ENCODE data around the gene RPS10. TPM values are rescaled to one million over a fixed set of nuclear protein-coding genes. Genes with fewer than 3 reads are reported as not detected.

The RPS10 gene
- total RNA-seq, 1 experiment from 2014 or later: 1,497 TPM

GRCh38 chr6:34473967-34474366, 48.1 kb upstream of the RPS10 start:
- H3K4me1 ChIP-seq (ENCODE audit: insufficient read depth, low read length, poor library complexity, severe bottlenecking): peaks cover 7% of the 10 kb centered on the region
- intact Hi-C loops (cut with micrococcal nuclease; ENCODE audit: unreplicated experiment): no loop called here
- H3K4me3 ChIP-seq (ENCODE audit: low read depth, low read length, poor library complexity, severe bottlenecking): no peak overlapping the region
- no peak overlapping the region for H3K27ac ChIP-seq (ENCODE audit: low read depth, low read length, poor library complexity, severe bottlenecking)
- H3K9me3 ChIP-seq (ENCODE audit: low read depth, low read length, poor library complexity, severe bottlenecking): no peaks in the 10 kb centered on the region
- H3K27me3 ChIP-seq (replicated peaks; ENCODE audit: insufficient read depth, low read depth, low read length, poor library complexity): no peaks in the 10 kb centered on the region
- ChIA-PET CTCF (interaction anchor here (0.7 kb wide), 1 partner anchor 438 kb away, joined by 8 read pairs; no protein-coding TSS in a partner anchor), POLR2A (ENCODE audit: low non-redundant PET) (no interaction called here)
- BruUV-seq (replicated peaks): no TSS peak
- no peak for DNase-seq (ENCODE audit: low spot score)
- no peaks in the 10 kb centered on the region for H3K36me3 ChIP-seq (ENCODE audit: insufficient read depth, low read length, poor library complexity, severe bottlenecking)
- TF ChIP-seq EZH2 (IDR thresholded peaks at IDR 0.05; ENCODE audit: borderline replicate concordance, low read depth, low read length, poor library complexity, severe bottlenecking) (no peak), CTCF (conservative IDR thresholded peaks at IDR 0.05; ENCODE audit: low read depth, low read length) (no peak)

GRCh38 chr6:34472425-34472824, 46.6 kb upstream of the RPS10 start:
- no peak for DNase-seq (ENCODE audit: low spot score)
- no peaks in the 10 kb centered on the region for H3K36me3 ChIP-seq (ENCODE audit: insufficient read depth, low read length, poor library complexity, severe bottlenecking)
- no peaks in the 10 kb centered on the region for H3K27me3 ChIP-seq (replicated peaks; ENCODE audit: insufficient read depth, low read depth, low read length, poor library complexity)
- H3K4me3 ChIP-seq (ENCODE audit: low read depth, low read length, poor library complexity, severe bottlenecking): no peak overlapping the region
- POLR2A ChIA-PET (ENCODE audit: low non-redundant PET): no interaction called here
- intact Hi-C loops (cut with micrococcal nuclease; ENCODE audit: unreplicated experiment): no loop called here
- no peaks in the 10 kb centered on the region for H3K9me3 ChIP-seq (ENCODE audit: low read depth, low read length, poor library complexity, severe bottlenecking)
- BruUV-seq (replicated peaks): no TSS peak
- H3K4me1 ChIP-seq (ENCODE audit: insufficient read depth, low read length, poor library complexity, severe bottlenecking): peaks cover 7% of the 10 kb centered on the region
- CTCF ChIA-PET: no interaction called here
- H3K27ac ChIP-seq (ENCODE audit: low read depth, low read length, poor library complexity, severe bottlenecking): no peak overlapping the region
- TF ChIP-seq EZH2 (IDR thresholded peaks at IDR 0.05; ENCODE audit: borderline replicate concordance, low read depth, low read length, poor library complexity, severe bottlenecking): no peak
- TF ChIP-seq CTCF (conservative IDR thresholded peaks at IDR 0.05; ENCODE audit: low read depth, low read length): no peak

GRCh38 chr6:34469499-34469898, 43.6 kb upstream of the RPS10 start:
- intact Hi-C loops (cut with micrococcal nuclease; ENCODE audit: unreplicated experiment): no loop called here
- H3K4me3 ChIP-seq (ENCODE audit: low read depth, low read length, poor library complexity, severe bottlenecking): no peak overlapping the region
- BruUV-seq (replicated peaks): no TSS peak

More at GRCh38 chr6:34469499-34469898, 43.6 kb upstream of the RPS10 start:
- H3K9me3 ChIP-seq (ENCODE audit: low read depth, low read length, poor library complexity, severe bottlenecking): no peaks in the 10 kb centered on the region
- H3K27me3 ChIP-seq (replicated peaks; ENCODE audit: insufficient read depth, low read depth, low read length, poor library complexity): no peaks in the 10 kb centered on the region
- no peak for DNase-seq (ENCODE audit: low spot score)
- TF ChIP-seq CTCF (conservative IDR thresholded peaks at IDR 0.05; ENCODE audit: low read depth, low read length) (no peak), EZH2 (IDR thresholded peaks at IDR 0.05; ENCODE audit: borderline replicate concordance, low read depth, low read length, poor library complexity, severe bottlenecking) (no peak)
- no peaks in the 10 kb centered on the region for H3K36me3 ChIP-seq (ENCODE audit: insufficient read depth, low read length, poor library complexity, severe bottlenecking)
- CTCF ChIA-PET: no interaction called here
- POLR2A ChIA-PET (ENCODE audit: low non-redundant PET): no interaction called here
- no peak overlapping the region for H3K27ac ChIP-seq (ENCODE audit: low read depth, low read length, poor library complexity, severe bottlenecking)
- H3K4me1 ChIP-seq (ENCODE audit: insufficient read depth, low read length, poor library complexity, severe bottlenecking): peaks cover 5% of the 10 kb centered on the region

All from A673 (cell line).